Transverse colon (tissue), 4 donors: ENCODE data around the gene TARP.
"Not testable (repeated sequence)": the region's sequence is repeated elsewhere in the genome, so short reads cannot be mapped to it uniquely, and the experiment has no call there.

Experiments
- DNase-seq: peaks from one replicate; pipeline ENCODE4 v3.0.0-alpha.2; 2019
- H3K27ac ChIP-seq, 4 donors: fragments of 200-600 bp; sonication (generic); 2 replicates each; pipeline ENCODE4 v1.5.1; 2016 to 2018; ENCODE audit warnings: inconsistent platforms in 4 of 4
- H3K27me3 ChIP-seq: fragments of 200-600 bp; sonication (generic); 2 replicates; pipeline ENCODE4 v1.5.1; 2017; ENCODE audit warnings: inconsistent platforms
- H3K36me3 ChIP-seq, 4 donors: fragments of 200-600 bp; sonication (generic); 2 replicates each; pipeline ENCODE4 v1.5.1; 2017 to 2019; ENCODE audit warnings: inconsistent platforms in 4 of 4
- H3K4me1 ChIP-seq, 4 donors: fragments of 200-600 bp; sonication (generic); 2 replicates each; pipeline ENCODE4 v1.5.1; 2017 to 2020; ENCODE audit warnings: inconsistent platforms in 4 of 4
- H3K4me3 ChIP-seq, 4 donors: fragments of 200-600 bp; sonication (generic); 1 replicate in 1 of 4; 2 replicates in 3 of 4; pipeline versions ENCODE4 v1.5.1 to v1.6.1; 2017 to 2019; ENCODE audit warnings: inconsistent platforms in 4 of 4
- H3K9me3 ChIP-seq, 2 donors: fragments of 200-600 bp; sonication (generic); 2 replicates each; pipeline ENCODE4 v1.5.1; 2017 to 2019; ENCODE audit warnings: inconsistent platforms in 2 of 2
- EP300 ChIP-seq: sonication (generic); formaldehyde crosslinking; IDR thresholded peaks from one replicate; pipeline ENCODE4 v1.6.1; 2017; ENCODE audit warnings: antibody characterized with exemption, low read depth
- POLR2A ChIP-seq: fragments of 450-650 bp; IDR thresholded peaks from one replicate; pipeline ENCODE4 v1.6.1; 2016; ENCODE audit warnings: antibody characterized with exemption, mild to moderate bottlenecking, moderate library complexity
- POLR2AphosphoS5 ChIP-seq, 3 donors: sonication (generic); formaldehyde crosslinking; IDR thresholded peaks; one replicate each; pipeline ENCODE4 v1.6.1; 2016; ENCODE audit warnings: antibody characterized with exemption in 3 of 3
- WGBS, 2 donors: methylation state at CpG; one replicate each; pipeline ENCODE4 v1.1.5; 2018; ENCODE audit warnings: low coverage in 1 of 2; 5-methylcytosine and 5-hydroxymethylcytosine counted together
- in situ Hi-C, 4 donors: fragments of 200-750 bp; cut with MboI; loops; one replicate each; pipeline versions ENCODE4 v1.15.0 to v1.15.1; 2017; ENCODE audit warnings: low sequenced_read_pairs in 3 of 4, low pct_ligation_motif_present in 1 of 4, low pct_unique_long_range_greater_than_20kb in 1 of 4
- intact Hi-C: fragments of 100-400 bp; cut with DNase I; formaldehyde crosslinking; loops from one replicate; pipeline ENCODE4 v1.15.1; 2023; ENCODE audit warnings: low total_unique reads
- TF ChIP-seq, protein P1 (sequence below), 5 experiments: fragments of 200-600 bp in 3 of 5; fragments of 450-650 bp in 2 of 5; sonication (generic) in 3 of 5; IDR thresholded peaks; 1 replicate in 2 of 5; 2 replicates in 3 of 5; pipeline ENCODE4 v1.5.1; 2016 to 2017; ENCODE audit warnings: antibody characterized with exemption in 5 of 5, inconsistent platforms in 3 of 5, mild to moderate bottlenecking in 2 of 5, moderate library complexity in 1 of 5

TARP gene

GRCh38 chr7:38242814-38243213, 30.6 kb downstream of the TARP start:
- no peaks in the 10 kb centered on the region for H3K27me3 ChIP-seq
- WGBS, 2 donors: 88 to 100% methylated on average over 3 to 6 of the region's 6 CpGs
- no peak overlapping the region for H3K27ac ChIP-seq
- TF ChIP-seq POLR2A (no peak), POLR2AphosphoS5 (IDR thresholded peaks at IDR 0.05) (no peak), EP300 (no peak)
- TF ChIP-seq, protein P1, sequence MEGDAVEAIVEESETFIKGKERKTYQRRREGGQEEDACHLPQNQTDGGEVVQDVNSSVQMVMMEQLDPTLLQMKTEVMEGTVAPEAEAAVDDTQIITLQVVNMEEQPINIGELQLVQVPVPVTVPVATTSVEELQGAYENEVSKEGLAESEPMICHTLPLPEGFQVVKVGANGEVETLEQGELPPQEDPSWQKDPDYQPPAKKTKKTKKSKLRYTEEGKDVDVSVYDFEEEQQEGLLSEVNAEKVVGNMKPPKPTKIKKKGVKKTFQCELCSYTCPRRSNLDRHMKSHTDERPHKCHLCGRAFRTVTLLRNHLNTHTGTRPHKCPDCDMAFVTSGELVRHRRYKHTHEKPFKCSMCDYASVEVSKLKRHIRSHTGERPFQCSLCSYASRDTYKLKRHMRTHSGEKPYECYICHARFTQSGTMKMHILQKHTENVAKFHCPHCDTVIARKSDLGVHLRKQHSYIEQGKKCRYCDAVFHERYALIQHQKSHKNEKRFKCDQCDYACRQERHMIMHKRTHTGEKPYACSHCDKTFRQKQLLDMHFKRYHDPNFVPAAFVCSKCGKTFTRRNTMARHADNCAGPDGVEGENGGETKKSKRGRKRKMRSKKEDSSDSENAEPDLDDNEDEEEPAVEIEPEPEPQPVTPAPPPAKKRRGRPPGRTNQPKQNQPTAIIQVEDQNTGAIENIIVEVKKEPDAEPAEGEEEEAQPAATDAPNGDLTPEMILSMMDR (IDR thresholded peaks at IDR 0.05): no peak
- no peaks in the 10 kb centered on the region for H3K4me1 ChIP-seq
- in situ Hi-C loops: no loop called here
- H3K4me3 ChIP-seq: no peak overlapping the region
- DNase-seq: no peak
- intact Hi-C loops: no loop called here
- no peaks in the 10 kb centered on the region for H3K9me3 ChIP-seq
- H3K36me3 ChIP-seq: no peaks in the 10 kb centered on the region

DNA sequence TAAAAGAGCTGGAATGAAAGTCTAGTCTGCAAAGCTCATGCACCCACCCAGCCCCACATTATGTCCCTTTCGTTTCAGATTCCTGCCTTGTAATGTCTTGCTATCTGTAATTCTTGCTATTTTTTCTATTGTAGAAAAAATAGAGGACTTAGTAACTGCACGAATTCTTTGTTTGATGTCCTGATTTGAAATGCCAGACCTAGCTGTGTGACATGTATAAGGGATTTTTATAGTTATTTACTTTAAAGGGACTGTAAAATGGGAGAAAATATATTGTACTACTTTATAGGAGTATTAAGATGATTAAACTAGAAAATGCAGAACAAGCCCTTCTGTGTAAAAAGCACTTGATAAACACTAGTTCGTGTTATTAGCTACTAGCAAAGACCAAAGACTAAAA, 32.4 kb downstream of the TARP start:
- 42 to 63% methylated on average over 3 of the region's 3 CpGs for WGBS, 2 donors
- DNase-seq: no peak
- no peaks in the 10 kb centered on the region for H3K27me3 ChIP-seq
- intact Hi-C loops (no loop called here), in situ Hi-C loops (no loop called here)
- TF ChIP-seq, protein P1 (IDR thresholded peaks at IDR 0.05): no peak
- TF ChIP-seq POLR2A (no peak), EP300 (no peak), POLR2AphosphoS5 (IDR thresholded peaks at IDR 0.05) (no peak)
- no peak overlapping the region for H3K4me3 ChIP-seq
- no peaks in the 10 kb centered on the region for H3K4me1 ChIP-seq
- H3K36me3 ChIP-seq: no peaks in the 10 kb centered on the region
- H3K9me3 ChIP-seq: no peaks in the 10 kb centered on the region
- H3K27ac ChIP-seq: no peak overlapping the region

DNA sequence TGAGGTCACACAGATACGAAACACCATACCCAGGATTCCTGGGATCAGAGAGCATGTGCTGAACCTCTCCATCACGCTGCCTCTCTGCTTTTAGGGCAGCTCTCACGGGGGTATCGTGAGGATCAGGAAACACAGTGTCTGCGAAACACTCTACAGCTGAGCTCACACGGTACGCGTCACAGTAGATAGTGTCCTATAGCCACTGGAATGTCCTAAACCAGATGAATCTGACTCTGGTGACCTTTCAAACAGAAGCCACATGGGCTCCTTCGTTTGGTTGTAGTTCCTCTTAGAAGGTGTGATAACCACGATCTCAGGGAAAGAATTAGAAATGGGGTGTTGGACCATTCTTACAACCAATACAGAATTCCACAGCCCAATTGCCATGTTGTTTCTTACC, 34.3 kb downstream of the TARP start:
- H3K36me3 ChIP-seq, intact Hi-C loops, in situ Hi-C loops, DNase-seq, H3K27me3 ChIP-seq, H3K4me1 ChIP-seq, H3K27ac ChIP-seq, H3K9me3 ChIP-seq, H3K4me3 ChIP-seq: not testable (repeated sequence)
- 75 to 80% methylated on average over 1 to 7 of the region's 10 CpGs for WGBS, 2 donors

DNA sequence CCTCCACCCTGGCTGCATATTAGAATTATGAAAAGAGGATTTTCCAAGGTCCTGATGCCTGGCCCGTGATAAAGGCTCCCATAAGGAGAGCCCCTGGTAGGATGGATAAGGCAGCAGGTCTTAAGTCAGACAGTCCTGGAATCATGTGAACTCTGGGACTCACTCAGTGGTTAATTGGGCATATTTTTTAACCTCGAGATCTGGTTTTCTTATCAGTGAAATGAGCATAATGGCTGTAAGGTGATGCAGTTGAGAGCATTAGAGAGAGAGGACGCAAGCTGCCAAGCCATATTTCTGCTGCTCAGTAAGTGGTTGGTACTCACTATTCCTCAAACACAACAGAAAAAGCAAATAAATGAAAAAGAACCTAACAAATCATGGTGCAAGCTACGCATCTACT, 37.8 kb downstream of the TARP start:
- 73 to 85% methylated on average over 2 to 4 of the region's 4 CpGs for WGBS, 2 donors
- Histone ChIP-seq H3K9me3 (no peaks in the 10 kb centered on the region), H3K4me1 (no peaks in the 10 kb centered on the region), H3K27ac (no peak overlapping the region), H3K4me3 (no peak overlapping the region), H3K27me3 (no peaks in the 10 kb centered on the region), H3K36me3 (no peaks in the 10 kb centered on the region)
- DNase-seq: no peak
- intact Hi-C loops: no loop called here
- TF ChIP-seq POLR2A (no peak), EP300 (no peak), POLR2AphosphoS5 (IDR thresholded peaks at IDR 0.05) (no peak)
- TF ChIP-seq, protein P1 (IDR thresholded peaks at IDR 0.05): no peak
- in situ Hi-C loops: no loop called here

GRCh38 chr7:38234759-38235158, 38.7 kb downstream of the TARP start:
- 86 to 96% methylated on average over 9 to 11 of the region's 11 CpGs for WGBS, 2 donors
- intact Hi-C loops: not testable (repeated sequence)

More at GRCh38 chr7:38234759-38235158, 38.7 kb downstream of the TARP start:
- H3K9me3 ChIP-seq, H3K27ac ChIP-seq, H3K36me3 ChIP-seq, H3K4me1 ChIP-seq, DNase-seq, in situ Hi-C loops, H3K27me3 ChIP-seq, H3K4me3 ChIP-seq: not testable (repeated sequence)
